HepG2 (cell line): Measurements from ENCODE around the gene CCDC82. TPM values are rescaled to one million over a fixed set of nuclear protein-coding genes. Genes with fewer than 3 reads are reported as not detected.

Experiments
- ATAC-seq: fragments of 200-7000 bp; cut with Tn5 transposase; 3 replicates; pipeline ENCODE4 v1.9.1; 2020; ENCODE audit warnings: mild to moderate bottlenecking, moderate library complexity
- BruUV-seq: library from RNA; stranded (reverse); fragments of 400-500 nt; replicated peaks from 2 replicates; lab custom pipeline; 2021; lab: Mats Ljungman, UMichigan
- CTCF ChIA-PET: fragments of 300-600 bp; formaldehyde crosslinking; extraction: SDS; loops from one replicate; lab custom pipeline; 2021; ENCODE audit warnings: low total read pairs, inconsistent platforms, low intra/inter-chr PET ratio; lab: Yijun Ruan, JAX
- POLR2A ChIA-PET: fragments of 350-600 bp; sonication (Branson Sonifier 250); formaldehyde crosslinking; loops from one replicate; lab custom pipeline; 2020; ENCODE audit warnings: antibody characterized with exemption, inconsistent platforms; lab: Yijun Ruan, JAX
- DNase-seq: peaks from one replicate; pipeline ENCODE4 v3.0.0-alpha.2; 2015; ENCODE audit warnings: low spot score
- FAIRE-seq: peaks from 3 replicates; lab custom pipeline; 2011; peaks lifted over from hg19 to GRCh38; lab: Jason Lieb, UNC
- H2AFZ ChIP-seq: one replicate; pipeline ENCODE4 v1.6.1; 2011; ENCODE audit warnings: low read length, inconsistent platforms
- H3K27ac ChIP-seq: fragments of 300-600 bp; 3 replicates; pipeline ENCODE4 v1.8.0; 2011; ENCODE audit warnings: mixed run types, mild to moderate bottlenecking, mixed read lengths, low read length, inconsistent platforms; ENCODE audit not compliant: insufficient read depth; ENCODE audit errors: extremely low read length
- H3K27me3 ChIP-seq, 2 experiments: fragments of 200-600 bp in 1 of 2; 2 replicates in 1 of 2; 3 replicates in 1 of 2; pipeline versions ENCODE4 v1.6.0 to v1.8.0; 2011; ENCODE audit warnings: low read length in 2 of 2, mild to moderate bottlenecking in 2 of 2, moderate library complexity in 2 of 2, inconsistent platforms in 1 of 2; ENCODE audit not compliant: insufficient read depth in 2 of 2, control insufficient read depth in 1 of 2
- H3K36me3 ChIP-seq, 2 experiments: fragments of 200-600 bp in 1 of 2; replicated peaks in 1 of 2; 2 replicates in 1 of 2; 3 replicates in 1 of 2; pipeline versions ENCODE4 v1.5.1 to v1.8.0; 2011; ENCODE audit warnings: low read length in 2 of 2, inconsistent platforms in 1 of 2; ENCODE audit not compliant: insufficient read depth in 2 of 2, control insufficient read depth in 1 of 2
- H3K4me1 ChIP-seq: 2 replicates; pipeline ENCODE4 v1.5.1; 2012; ENCODE audit warnings: low read length, inconsistent platforms; ENCODE audit not compliant: insufficient read depth
- H3K4me2 ChIP-seq: 2 replicates; pipeline ENCODE4 v1.6.0; 2011; ENCODE audit warnings: low read depth, low read length, inconsistent platforms
- H3K4me3 ChIP-seq, 3 experiments: fragments of 200-600 bp in 1 of 3; sonication (generic), shearing (Covaris generic) in 1 of 3; replicated peaks in 1 of 3; 2 replicates each; pipeline ENCODE4 v1.5.1; 2011 to 2016; ENCODE audit warnings: low read length in 3 of 3, inconsistent platforms in 2 of 3, low read depth in 2 of 3, mild to moderate bottlenecking in 2 of 3, control low read depth in 1 of 3, mixed read lengths in 1 of 3; ENCODE audit not compliant: insufficient read depth in 1 of 3
- H3K79me2 ChIP-seq: one replicate; pipeline ENCODE4 v1.6.1; 2011; ENCODE audit warnings: low read length, inconsistent platforms; ENCODE audit not compliant: insufficient read depth
- H3K9ac ChIP-seq: 2 replicates; pipeline ENCODE4 v1.6.0; 2011; ENCODE audit warnings: mild to moderate bottlenecking, low read depth, low read length, inconsistent platforms; ENCODE audit not compliant: insufficient read depth
- H3K9me3 ChIP-seq: 2 replicates; pipeline ENCODE4 v1.5.1; 2012; ENCODE audit warnings: mild to moderate bottlenecking, low read length
- H4K20me1 ChIP-seq: 2 replicates; pipeline ENCODE4 v1.6.0; 2011; ENCODE audit warnings: inconsistent platforms, mild to moderate bottlenecking, low read length, moderate library complexity; ENCODE audit not compliant: insufficient read depth
- ARNT ChIP-seq: fragments of 450-650 bp; IDR thresholded peaks from 2 replicates; pipeline ENCODE4 v1.6.1; 2017
- CEBPB ChIP-seq: IDR thresholded peaks from 2 replicates; pipeline ENCODE4 v1.6.1; 2011; ENCODE audit warnings: low read depth, low read length, improper control_type of control experiment, borderline replicate concordance
- ELF3 ChIP-seq: IDR thresholded peaks from 2 replicates; pipeline ENCODE4 v1.6.1; 2016; ENCODE audit warnings: missing genetic modification reagents, missing compliant biosample characterization
- FIP1L1 ChIP-seq: fragments of 200-400 bp; formaldehyde crosslinking; IDR thresholded peaks from 2 replicates; pipeline ENCODE4 v1.6.1; 2018; ENCODE audit warnings: low read depth, mild to moderate bottlenecking, low read length, moderate library complexity, borderline replicate concordance; ENCODE audit not compliant: insufficient read depth
- ISX ChIP-seq: sonication (generic); formaldehyde crosslinking; conservative IDR thresholded peaks from 2 replicates; pipeline ENCODE4 v1.5.0; 2020; ENCODE audit warnings: missing genetic modification reagents
- MTF1 ChIP-seq: sonication (generic); formaldehyde crosslinking; IDR thresholded peaks from 2 replicates; pipeline ENCODE4 v1.5.0; 2020; ENCODE audit warnings: missing genetic modification reagents
- NCOA2 ChIP-seq: sonication (generic); formaldehyde crosslinking; IDR thresholded peaks from 2 replicates; pipeline ENCODE4 v1.8.0; 2022; ENCODE audit warnings: inconsistent platforms
- NFE2 ChIP-seq: sonication (generic); formaldehyde crosslinking; IDR thresholded peaks from 2 replicates; pipeline ENCODE4 v1.4.0; 2020; ENCODE audit warnings: missing genetic modification reagents
- ZFP36 ChIP-seq: fragments of 150-350 bp; IDR thresholded peaks from 2 replicates; pipeline ENCODE4 v1.6.1; 2018; ENCODE audit warnings: borderline replicate concordance, low read length, low read depth; ENCODE audit not compliant: partially characterized antibody
- ZNF17 ChIP-seq: sonication (generic); formaldehyde crosslinking; IDR thresholded peaks from 2 replicates; pipeline ENCODE4 v1.5.0; 2020; ENCODE audit warnings: mild to moderate bottlenecking, missing genetic modification reagents
- ZNF20 ChIP-seq: sonication (generic); formaldehyde crosslinking; IDR thresholded peaks from 2 replicates; pipeline ENCODE4 v1.4.0; 2020; ENCODE audit warnings: mild to moderate bottlenecking, moderate library complexity, missing genetic modification reagents
- ZNF205 ChIP-seq: IDR thresholded peaks from 2 replicates; pipeline ENCODE4 v1.6.1; 2018; ENCODE audit warnings: missing biosample characterization, missing genetic modification reagents
- ZNF430 ChIP-seq: sonication (generic); formaldehyde crosslinking; IDR thresholded peaks from 2 replicates; pipeline ENCODE4 v1.9.0; 2021; ENCODE audit warnings: mild to moderate bottlenecking, missing genetic modification reagents
- ZNF496 ChIP-seq: sonication (generic); formaldehyde crosslinking; IDR thresholded peaks from 2 replicates; pipeline ENCODE4 v1.8.1; 2023; ENCODE audit warnings: mild to moderate bottlenecking, moderate library complexity, missing genetic modification reagents; ENCODE audit not compliant: insufficient replicate concordance
- ZNF75D ChIP-seq: sonication (generic); formaldehyde crosslinking; IDR thresholded peaks from 2 replicates; pipeline ENCODE4 v1.8.1; 2023; ENCODE audit warnings: missing genetic modification reagents, mild to moderate bottlenecking, borderline replicate concordance
- WGBS: methylation state at CpG from one replicate; pipeline ENCODE4 v1.1.6; 2017; ENCODE audit warnings: low lambda C conversion rate; 5-methylcytosine and 5-hydroxymethylcytosine counted together
- in situ Hi-C: cut with HindIII; loops from 2 replicates; pipeline ENCODE4 v1.10.0; 2017; ENCODE audit warnings: low pct_unique_long_range_greater_than_20kb; ENCODE audit not compliant: extremely low pct_ligation_motif_present
- intact Hi-C: fragments of 100-400 bp; cut with micrococcal nuclease; formaldehyde crosslinking; loops from one replicate; pipeline ENCODE4 v1.10.0; 2022; ENCODE audit not compliant: unreplicated experiment
- polyA plus RNA-seq, 8 experiments: library from polyadenylated mRNA; depleted of rRNA in 3 of 8; stranded (reverse) in 7 of 8; unstranded in 1 of 8; fragments of >200 nt; fragmentation: Illumina TruSeq in 4 of 8; extraction: Trizol in 4 of 8; gene quantifications; 2 replicates each; pipeline versions ENCODE4 v1.2.1 to v1.2.3, GENCODE V29; 2011 to 2016; ENCODE audit warnings: low read depth in 4 of 8, missing spikeins in 1 of 8, mixed read lengths in 1 of 8; ENCODE audit not compliant: insufficient read depth in 1 of 8
- total RNA-seq, 5 experiments: library from RNA; depleted of rRNA; stranded (reverse); fragments of >200 nt; fragmentation: Illumina TruSeq; extraction: Trizol; gene quantifications; 2 replicates each; pipeline ENCODE4 v1.2.3, GENCODE V29; 2016; ENCODE audit warnings: low read depth in 1 of 5
- TF ChIP-seq, protein P1 (sequence below): sonication (generic); formaldehyde crosslinking; IDR thresholded peaks from 2 replicates; pipeline ENCODE4 v1.5.1; 2020; ENCODE audit warnings: missing genetic modification reagents, mild to moderate bottlenecking, borderline replicate concordance
- TF ChIP-seq, protein P2 (sequence below): sonication (generic); formaldehyde crosslinking; IDR thresholded peaks from 2 replicates; pipeline ENCODE4 v1.9.0; 2021; ENCODE audit warnings: missing genetic modification reagents, mild to moderate bottlenecking, borderline replicate concordance
- TF ChIP-seq, protein P3 (sequence below): sonication (generic); formaldehyde crosslinking; IDR thresholded peaks from 2 replicates; pipeline ENCODE4 v1.5.1; 2020; ENCODE audit warnings: mild to moderate bottlenecking, missing genetic modification reagents, borderline replicate concordance
- TF ChIP-seq, protein P4 (sequence below): sonication (generic); formaldehyde crosslinking; IDR thresholded peaks from 2 replicates; pipeline ENCODE4 v1.4.0; 2020; ENCODE audit warnings: missing genetic modification reagents, borderline replicate concordance

Gene CCDC82
- total and polyA plus RNA-seq, 2 of the 13 experiments (the other 11 are each of a cell fraction or from before 2014, with no cell fraction given), result 19.7 to 25.7 TPM

DNA sequence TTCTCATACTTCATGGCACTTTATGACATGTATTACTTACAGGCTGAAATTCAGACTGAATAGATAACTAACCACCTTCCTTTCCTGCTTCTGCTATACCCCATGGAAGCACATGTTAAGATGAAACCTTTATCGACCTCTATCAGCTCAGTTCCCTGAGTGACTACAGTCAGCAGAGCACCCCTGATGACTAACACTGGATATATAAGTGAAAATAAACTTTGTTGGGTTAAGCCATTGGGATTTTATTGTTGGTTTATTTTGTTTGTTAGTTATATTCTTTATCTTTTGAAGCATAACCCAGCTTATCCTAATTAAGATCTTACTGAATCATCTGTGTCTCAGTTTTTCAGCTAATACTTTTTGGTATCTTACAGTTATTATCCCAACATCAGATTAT, 23.7 kb downstream of the CCDC82 start:
- H3K4me1 ChIP-seq, result no peaks in the 10 kb centered on the region
- no peaks in the 10 kb centered on the region for H3K79me2 ChIP-seq
- WGBS, result 84% methylated on average over 1 of the region's 1 CpG
- POLR2A ChIA-PET, result no interaction called here
- H3K9ac ChIP-seq, result no peak overlapping the region
- in situ Hi-C loops (no loop called here), intact Hi-C loops (no loop called here)
- no peak for DNase-seq
- H3K4me2 ChIP-seq, result no peak overlapping the region
- no peaks in the 10 kb centered on the region; a peak in 1 of 5 replicates for H3K27me3 ChIP-seq
- H4K20me1 ChIP-seq, result no peaks in the 10 kb centered on the region
- no peak for ATAC-seq
- H3K9me3 ChIP-seq, result no peaks in the 10 kb centered on the region
- H3K36me3 ChIP-seq, result peaks cover 2 to 39% of the 10 kb centered on the region in 2 experiments
- no TSS peak for BruUV-seq
- H3K4me3 ChIP-seq, result no peak overlapping the region
- H3K27ac ChIP-seq, result no peak overlapping the region
- no peak overlapping the region for H2AFZ ChIP-seq
- CTCF ChIA-PET, result no interaction called here
- no peak for FAIRE-seq
- TF ChIP-seq, protein P1, sequence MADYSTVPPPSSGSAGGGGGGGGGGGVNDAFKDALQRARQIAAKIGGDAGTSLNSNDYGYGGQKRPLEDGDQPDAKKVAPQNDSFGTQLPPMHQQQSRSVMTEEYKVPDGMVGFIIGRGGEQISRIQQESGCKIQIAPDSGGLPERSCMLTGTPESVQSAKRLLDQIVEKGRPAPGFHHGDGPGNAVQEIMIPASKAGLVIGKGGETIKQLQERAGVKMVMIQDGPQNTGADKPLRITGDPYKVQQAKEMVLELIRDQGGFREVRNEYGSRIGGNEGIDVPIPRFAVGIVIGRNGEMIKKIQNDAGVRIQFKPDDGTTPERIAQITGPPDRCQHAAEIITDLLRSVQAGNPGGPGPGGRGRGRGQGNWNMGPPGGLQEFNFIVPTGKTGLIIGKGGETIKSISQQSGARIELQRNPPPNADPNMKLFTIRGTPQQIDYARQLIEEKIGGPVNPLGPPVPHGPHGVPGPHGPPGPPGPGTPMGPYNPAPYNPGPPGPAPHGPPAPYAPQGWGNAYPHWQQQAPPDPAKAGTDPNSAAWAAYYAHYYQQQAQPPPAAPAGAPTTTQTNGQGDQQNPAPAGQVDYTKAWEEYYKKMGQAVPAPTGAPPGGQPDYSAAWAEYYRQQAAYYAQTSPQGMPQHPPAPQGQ (CRISPR knock-in tag), result no peak
- TF ChIP-seq, protein P2, sequence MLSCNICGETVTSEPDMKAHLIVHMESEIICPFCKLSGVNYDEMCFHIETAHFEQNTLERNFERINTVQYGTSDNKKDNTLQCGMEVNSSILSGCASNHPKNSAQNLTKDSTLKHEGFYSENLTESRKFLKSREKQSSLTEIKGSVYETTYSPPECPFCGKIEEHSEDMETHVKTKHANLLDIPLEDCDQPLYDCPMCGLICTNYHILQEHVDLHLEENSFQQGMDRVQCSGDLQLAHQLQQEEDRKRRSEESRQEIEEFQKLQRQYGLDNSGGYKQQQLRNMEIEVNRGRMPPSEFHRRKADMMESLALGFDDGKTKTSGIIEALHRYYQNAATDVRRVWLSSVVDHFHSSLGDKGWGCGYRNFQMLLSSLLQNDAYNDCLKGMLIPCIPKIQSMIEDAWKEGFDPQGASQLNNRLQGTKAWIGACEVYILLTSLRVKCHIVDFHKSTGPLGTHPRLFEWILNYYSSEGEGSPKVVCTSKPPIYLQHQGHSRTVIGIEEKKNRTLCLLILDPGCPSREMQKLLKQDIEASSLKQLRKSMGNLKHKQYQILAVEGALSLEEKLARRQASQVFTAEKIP (CRISPR knock-in tag), result no peak
- TF ChIP-seq NCOA2 (CRISPR knock-in tag), result no peak
- no peak for TF ChIP-seq ARNT
- no peak for TF ChIP-seq FIP1L1
- no peak for TF ChIP-seq ZFP36
- no peak for TF ChIP-seq NFE2 (CRISPR knock-in tag)
- TF ChIP-seq CEBPB, result no peak
- TF ChIP-seq ZNF20 (CRISPR knock-in tag), result no peak
- TF ChIP-seq ZNF17 (CRISPR knock-in tag), result no peak
- no peak for TF ChIP-seq ZNF496 (CRISPR knock-in tag)
- TF ChIP-seq, protein P3, sequence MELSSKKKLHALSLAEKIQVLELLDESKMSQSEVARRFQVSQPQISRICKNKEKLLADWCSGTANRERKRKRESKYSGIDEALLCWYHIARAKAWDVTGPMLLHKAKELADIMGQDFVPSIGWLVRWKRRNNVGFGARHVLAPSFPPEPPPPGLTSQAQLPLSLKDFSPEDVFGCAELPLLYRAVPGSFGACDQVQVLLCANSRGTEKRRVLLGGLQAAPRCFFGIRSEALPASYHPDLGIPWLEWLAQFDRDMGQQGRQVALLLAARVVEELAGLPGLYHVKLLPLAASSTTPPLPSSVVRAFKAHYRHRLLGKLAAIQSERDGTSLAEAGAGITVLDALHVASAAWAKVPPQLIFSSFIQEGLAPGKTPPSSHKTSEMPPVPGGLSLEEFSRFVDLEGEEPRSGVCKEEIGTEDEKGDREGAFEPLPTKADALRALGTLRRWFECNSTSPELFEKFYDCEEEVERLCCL (CRISPR knock-in tag), result no peak
- no peak for TF ChIP-seq ZNF430 (CRISPR knock-in tag)
- TF ChIP-seq ELF3, result no peak
- no peak for TF ChIP-seq MTF1 (CRISPR knock-in tag)
- TF ChIP-seq, protein P4, sequence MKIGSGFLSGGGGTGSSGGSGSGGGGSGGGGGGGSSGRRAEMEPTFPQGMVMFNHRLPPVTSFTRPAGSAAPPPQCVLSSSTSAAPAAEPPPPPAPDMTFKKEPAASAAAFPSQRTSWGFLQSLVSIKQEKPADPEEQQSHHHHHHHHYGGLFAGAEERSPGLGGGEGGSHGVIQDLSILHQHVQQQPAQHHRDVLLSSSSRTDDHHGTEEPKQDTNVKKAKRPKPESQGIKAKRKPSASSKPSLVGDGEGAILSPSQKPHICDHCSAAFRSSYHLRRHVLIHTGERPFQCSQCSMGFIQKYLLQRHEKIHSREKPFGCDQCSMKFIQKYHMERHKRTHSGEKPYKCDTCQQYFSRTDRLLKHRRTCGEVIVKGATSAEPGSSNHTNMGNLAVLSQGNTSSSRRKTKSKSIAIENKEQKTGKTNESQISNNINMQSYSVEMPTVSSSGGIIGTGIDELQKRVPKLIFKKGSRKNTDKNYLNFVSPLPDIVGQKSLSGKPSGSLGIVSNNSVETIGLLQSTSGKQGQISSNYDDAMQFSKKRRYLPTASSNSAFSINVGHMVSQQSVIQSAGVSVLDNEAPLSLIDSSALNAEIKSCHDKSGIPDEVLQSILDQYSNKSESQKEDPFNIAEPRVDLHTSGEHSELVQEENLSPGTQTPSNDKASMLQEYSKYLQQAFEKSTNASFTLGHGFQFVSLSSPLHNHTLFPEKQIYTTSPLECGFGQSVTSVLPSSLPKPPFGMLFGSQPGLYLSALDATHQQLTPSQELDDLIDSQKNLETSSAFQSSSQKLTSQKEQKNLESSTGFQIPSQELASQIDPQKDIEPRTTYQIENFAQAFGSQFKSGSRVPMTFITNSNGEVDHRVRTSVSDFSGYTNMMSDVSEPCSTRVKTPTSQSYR (CRISPR knock-in tag), result no peak
- TF ChIP-seq ZNF75D, result no peak
- TF ChIP-seq ZNF205 (CRISPR knock-in tag), result no peak
- no peak for TF ChIP-seq ISX
